OCI-LY7 (cell line): Measurements from ENCODE around the gene GNMT. TPM values are rescaled to one million over a fixed set of nuclear protein-coding genes. Genes with fewer than 3 reads are reported as not detected.

Source experiments
- BruUV-seq: library from RNA; stranded (reverse); fragments of 400-500 nt; replicated peaks from 2 replicates; lab custom pipeline; 2021; lab: Mats Ljungman, UMichigan
- CTCF ChIA-PET: fragments of 300-600 bp; sonication (Branson Sonifier 250); formaldehyde crosslinking; loops from one replicate; lab custom pipeline; 2022; ENCODE audit warnings: antibody characterized with exemption; ENCODE audit not compliant: unreplicated experiment; lab: Charles Lee
- POLR2A ChIA-PET: fragments of 300-600 bp; sonication (Branson Sonifier 250); formaldehyde crosslinking; loops from one replicate; lab custom pipeline; 2022; ENCODE audit warnings: antibody characterized with exemption; lab: Charles Lee
- DNase-seq: peaks from one replicate; pipeline ENCODE4 v3.0.0-alpha.2; 2015; ENCODE audit warnings: low spot score
- H2AFZ ChIP-seq: fragments of 200-600 bp; sonication (generic), shearing (Covaris generic); 2 replicates; pipeline ENCODE4 v1.6.1; 2014; ENCODE audit warnings: mild to moderate bottlenecking, antibody characterized with exemption, low read length, moderate library complexity
- H3K27ac ChIP-seq: fragments of 200-600 bp; sonication (generic); 2 replicates; pipeline ENCODE4 v1.5.1; 2014; ENCODE audit warnings: mixed run types, low read depth, mild to moderate bottlenecking, moderate library complexity, low read length, inconsistent platforms; ENCODE audit not compliant: poor library complexity, severe bottlenecking
- H3K36me3 ChIP-seq: fragments of 200-600 bp; sonication (generic); 2 replicates; pipeline ENCODE4 v1.6.1; 2014; ENCODE audit warnings: mild to moderate bottlenecking, antibody characterized with exemption, low read length, moderate library complexity, mixed read lengths; ENCODE audit not compliant: insufficient read depth
- H3K4me1 ChIP-seq: fragments of 200-600 bp; sonication (generic); 2 replicates; pipeline ENCODE4 v1.5.1; 2014; ENCODE audit warnings: mild to moderate bottlenecking, low read length; ENCODE audit not compliant: insufficient read depth, poor library complexity, severe bottlenecking
- H3K4me2 ChIP-seq: fragments of 200-600 bp; sonication (generic); 2 replicates; pipeline ENCODE4 v1.6.1; 2014; ENCODE audit warnings: mild to moderate bottlenecking, low read length
- H3K4me3 ChIP-seq: fragments of 200-600 bp; sonication (generic); 2 replicates; pipeline ENCODE4 v1.5.1; 2014; ENCODE audit warnings: mild to moderate bottlenecking, low read depth, low read length; ENCODE audit not compliant: poor library complexity, severe bottlenecking
- H3K79me2 ChIP-seq: fragments of 200-600 bp; sonication (generic); 2 replicates; pipeline ENCODE4 v1.6.1; 2016; ENCODE audit warnings: low read depth, mild to moderate bottlenecking, low read length, moderate library complexity, mixed read lengths; ENCODE audit not compliant: insufficient read depth
- H3K9me2 ChIP-seq: fragments of 200-600 bp; sonication (generic); 2 replicates; pipeline ENCODE4 v1.6.1; 2016; ENCODE audit warnings: mild to moderate bottlenecking, low read length, mixed read lengths; ENCODE audit not compliant: insufficient read depth
- H3K9me3 ChIP-seq: fragments of 200-600 bp; sonication (generic); 2 replicates; pipeline ENCODE4 v1.6.1; 2014; ENCODE audit warnings: mild to moderate bottlenecking, mixed run types, low read length, mixed read lengths
- H4K20me1 ChIP-seq: fragments of 200-600 bp; sonication (generic); 2 replicates; pipeline ENCODE4 v1.6.1; 2014; ENCODE audit warnings: mild to moderate bottlenecking, antibody characterized with exemption, low read length, moderate library complexity, mixed read lengths; ENCODE audit not compliant: insufficient read depth
- EZH2phosphoT487 ChIP-seq: fragments of 200-600 bp; sonication (generic); IDR thresholded peaks from 2 replicates; pipeline ENCODE4 v1.6.1; 2018; ENCODE audit warnings: low read depth, borderline replicate concordance, mild to moderate bottlenecking, mixed run types, antibody characterized with exemption, low read length, moderate library complexity, mixed read lengths
- intact Hi-C: fragments of 100-400 bp; cut with micrococcal nuclease; formaldehyde crosslinking; loops from one replicate; pipeline ENCODE4 v1.10.0; 2022; ENCODE audit not compliant: unreplicated experiment
- total RNA-seq, 2 experiments: library from RNA; depleted of rRNA in 1 of 2; stranded (reverse); fragments of >200 nt in 1 of 2; shearing (Covaris generic) in 1 of 2; gene quantifications; 2 replicates each; pipeline ENCODE4 v1.2.3, GENCODE V29; 2014 to 2022
- TF ChIP-seq, protein P1 (sequence below): fragments of 200-600 bp; sonication (generic); conservative IDR thresholded peaks from 2 replicates; pipeline ENCODE4 v1.5.1; 2014; ENCODE audit warnings: mild to moderate bottlenecking, antibody characterized with exemption, low read length, moderate library complexity, mixed read lengths

Gene GNMT
- total RNA-seq, 2 experiments from 2014 or later, result 1.7 TPM

DNA sequence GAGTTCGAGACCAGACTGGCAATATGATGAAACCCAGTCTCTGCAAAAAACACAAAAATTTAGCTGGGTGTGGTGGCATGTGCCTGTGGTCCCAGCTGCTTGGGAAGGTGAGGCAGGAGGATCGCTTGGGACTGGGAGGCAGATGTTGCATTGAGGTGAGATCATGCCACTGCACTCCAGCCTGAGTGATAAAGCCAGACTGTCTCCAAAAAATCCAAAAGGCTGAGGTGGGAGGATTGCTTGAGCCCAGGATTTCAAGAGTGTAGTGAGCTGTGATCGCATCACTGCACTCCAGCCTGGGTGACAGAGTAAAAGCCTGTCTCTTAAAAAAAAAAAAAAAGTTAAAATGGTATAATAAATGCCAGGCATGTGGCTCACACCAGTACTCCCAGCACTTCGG is 46.0 kb upstream of the GNMT start:
- peaks cover 15% of the 10 kb centered on the region for H3K4me1 ChIP-seq

DNA sequence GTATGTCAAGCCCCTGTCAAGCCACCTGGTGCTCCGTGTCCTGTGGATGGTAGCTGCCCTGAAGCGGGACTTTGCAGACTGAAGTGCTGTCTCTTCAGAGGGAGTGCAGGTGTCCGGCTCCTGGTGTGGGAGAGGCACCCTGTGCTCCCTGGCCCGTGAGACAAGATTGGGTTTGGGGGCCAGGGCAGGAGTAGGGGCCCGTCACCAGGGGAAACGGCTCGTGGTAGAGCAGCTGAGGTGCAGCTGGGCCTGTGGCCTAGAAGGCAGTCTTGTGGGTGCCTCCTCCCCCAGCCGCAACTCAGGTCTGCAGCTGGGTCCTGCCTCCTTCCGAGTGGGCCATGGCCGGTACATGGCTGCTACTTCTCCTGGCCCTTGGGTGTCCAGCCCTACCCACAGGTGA is 44.8 kb upstream of the GNMT start, which contains the start of gene PTCRA:
Gene PTCRA, plus strand, starts transcription at position 322 of the 400 bp plus-strand sequence. Its CDS starts 17 bp downstream, at position 339.
- no peaks in the 10 kb centered on the region for H3K9me3 ChIP-seq
- H3K36me3 ChIP-seq, result no peaks in the 10 kb centered on the region
- CTCF ChIA-PET, result interaction anchor here (0.8 kb wide), 1 partner anchor 10 kb away, joined by 3 read pairs; no protein-coding TSS in a partner anchor
- H3K27ac ChIP-seq, result peak within 1 kb of the TSS; percentile 42
- no peaks in the 10 kb centered on the region for H3K9me2 ChIP-seq
- no TSS peak for BruUV-seq
- TF ChIP-seq, protein P1, sequence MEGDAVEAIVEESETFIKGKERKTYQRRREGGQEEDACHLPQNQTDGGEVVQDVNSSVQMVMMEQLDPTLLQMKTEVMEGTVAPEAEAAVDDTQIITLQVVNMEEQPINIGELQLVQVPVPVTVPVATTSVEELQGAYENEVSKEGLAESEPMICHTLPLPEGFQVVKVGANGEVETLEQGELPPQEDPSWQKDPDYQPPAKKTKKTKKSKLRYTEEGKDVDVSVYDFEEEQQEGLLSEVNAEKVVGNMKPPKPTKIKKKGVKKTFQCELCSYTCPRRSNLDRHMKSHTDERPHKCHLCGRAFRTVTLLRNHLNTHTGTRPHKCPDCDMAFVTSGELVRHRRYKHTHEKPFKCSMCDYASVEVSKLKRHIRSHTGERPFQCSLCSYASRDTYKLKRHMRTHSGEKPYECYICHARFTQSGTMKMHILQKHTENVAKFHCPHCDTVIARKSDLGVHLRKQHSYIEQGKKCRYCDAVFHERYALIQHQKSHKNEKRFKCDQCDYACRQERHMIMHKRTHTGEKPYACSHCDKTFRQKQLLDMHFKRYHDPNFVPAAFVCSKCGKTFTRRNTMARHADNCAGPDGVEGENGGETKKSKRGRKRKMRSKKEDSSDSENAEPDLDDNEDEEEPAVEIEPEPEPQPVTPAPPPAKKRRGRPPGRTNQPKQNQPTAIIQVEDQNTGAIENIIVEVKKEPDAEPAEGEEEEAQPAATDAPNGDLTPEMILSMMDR, result no peak
- TF ChIP-seq EZH2phosphoT487, result no peak
- POLR2A ChIA-PET, result interaction anchor here (0.7 to 2.5 kb wide), 2 partner anchors 13 to 602 kb away, joined by 3 to 17 read pairs; partner anchors contain the start of gene CNPY3
- peak; percentile 84 for DNase-seq
- no peak within 1 kb of the TSS for H3K4me3 ChIP-seq
- no peaks in the 10 kb centered on the region for H3K79me2 ChIP-seq
- no peaks in the 10 kb centered on the region for H4K20me1 ChIP-seq
- peaks cover 15% of the 10 kb centered on the region for H3K4me1 ChIP-seq
- H3K4me2 ChIP-seq, result peak within 1 kb of the TSS; percentile 36; the same call in 1 of the 2 replicates
- peak within 1 kb of the TSS; percentile 62 for H2AFZ ChIP-seq
- intact Hi-C loops, result no loop called here

More for the DNA sequence above, 46.0 kb upstream of the GNMT start:
- Histone ChIP-seq H3K36me3 (no peaks in the 10 kb centered on the region), H3K4me2 (no peak overlapping the region), H3K79me2 (no peaks in the 10 kb centered on the region), H4K20me1 (no peaks in the 10 kb centered on the region), H3K9me2 (no peaks in the 10 kb centered on the region), H2AFZ (no peak overlapping the region), H3K27ac (no peak overlapping the region), H3K4me3 (no peak overlapping the region), H3K9me3 (no peaks in the 10 kb centered on the region)
- intact Hi-C loops, result no loop called here
- TF ChIP-seq, protein P1, result no peak
- no peak for TF ChIP-seq EZH2phosphoT487
- CTCF ChIA-PET, result interaction anchor here (0.5 kb wide), 1 partner anchor 23 kb away, joined by 4 read pairs; no protein-coding TSS in a partner anchor
- POLR2A ChIA-PET, result interaction anchor here (0.5 to 2.5 kb wide), 5 partner anchors 10 to 898 kb away, joined by 3 to 17 read pairs (median 3); partner anchors contain the start of gene CNPY3
- no peak for DNase-seq
- BruUV-seq, result no TSS peak

DNA sequence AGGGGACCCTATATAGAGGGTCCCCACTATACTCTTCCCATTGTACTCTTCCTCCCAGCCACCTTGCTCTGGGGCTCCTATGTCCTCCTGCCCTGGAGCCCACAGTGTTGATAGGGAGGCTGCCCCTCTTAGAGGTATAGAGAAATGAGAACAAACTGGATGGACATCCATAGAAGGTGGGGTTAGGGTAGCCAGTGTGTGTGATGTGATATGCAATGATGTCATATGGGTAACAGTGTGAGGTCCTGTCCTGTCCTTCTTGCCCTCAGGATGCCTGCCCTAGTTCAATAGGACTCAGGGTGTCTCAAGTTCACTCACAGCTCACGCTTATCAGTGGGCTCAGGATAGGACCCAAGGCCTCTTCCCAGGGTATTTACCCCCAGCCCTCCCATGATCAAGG is 44.3 kb upstream of the GNMT start:
- DNase-seq, result no peak
- Histone ChIP-seq H2AFZ (peak overlapping the region; percentile 62; the same call in 1 of the 2 replicates), H3K9me2 (no peaks in the 10 kb centered on the region), H3K9me3 (no peaks in the 10 kb centered on the region), H3K4me1 (peaks cover 15% of the 10 kb centered on the region), H3K4me3 (no peak overlapping the region), H3K27ac (peak overlapping the region; percentile 42), H4K20me1 (no peaks in the 10 kb centered on the region), H3K36me3 (no peaks in the 10 kb centered on the region), H3K4me2 (0 out of 2 replicates have a peak overlapping the region, but pooled peaks have one; percentile 36), H3K79me2 (no peaks in the 10 kb centered on the region)
- ChIA-PET POLR2A (interaction anchor here (2.5 kb wide), 1 partner anchor 13 kb away, joined by 17 read pairs; the partner anchor contains the start of gene CNPY3), CTCF (no interaction called here)
- no peak for TF ChIP-seq EZH2phosphoT487
- TF ChIP-seq, protein P1, result no peak
- BruUV-seq, result no TSS peak
- intact Hi-C loops, result no loop called here
